HG03575 (cell line): ENCODE data around the gene KCNK3.
"Not testable (repeated sequence)": the region's sequence is repeated elsewhere in the genome, so short reads cannot be mapped to it uniquely, and the experiment has no call there.

ENCODE experiments used
- ATAC-seq: cut with Tn5 transposase; IDR thresholded peaks from one replicate; pipeline ENCODE4 v1.9.1; 2021; ENCODE audit not compliant: unreplicated experiment, insufficient number of reproducible peaks, low FRiP score; ENCODE audit errors: extremely low read depth

Gene KCNK3

DNA sequence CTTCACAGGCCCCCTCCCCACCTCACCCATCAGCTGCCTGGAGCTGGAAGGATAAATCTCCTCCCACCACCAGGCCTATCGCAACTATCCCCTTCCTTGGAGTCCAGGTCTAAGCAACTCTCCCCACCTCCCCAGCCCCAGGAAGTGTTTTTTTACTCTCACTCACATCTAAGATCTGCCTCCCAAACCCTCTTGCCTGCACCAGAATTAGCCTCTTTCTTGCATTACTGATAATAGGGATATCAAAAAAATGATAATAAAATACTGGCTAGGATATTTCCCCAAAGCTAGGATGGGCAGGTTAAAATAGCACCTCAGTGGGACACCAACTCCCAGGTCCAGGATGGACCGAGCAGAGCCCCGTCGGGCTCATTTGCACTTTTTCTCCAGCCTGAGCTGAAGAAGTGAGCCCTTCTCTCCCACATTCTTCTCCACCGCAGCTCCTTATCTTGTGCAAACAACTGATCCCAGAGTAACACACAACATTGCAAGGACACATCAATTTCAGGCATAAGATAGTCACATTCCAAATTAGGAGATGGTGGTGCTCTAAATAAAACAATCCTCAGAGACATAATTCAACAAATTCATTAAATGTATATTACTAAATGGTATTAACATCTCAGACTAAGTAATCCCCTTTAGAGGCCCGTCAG lies 33.7 kb upstream of the KCNK3 start:
- ATAC-seq: no peak

DNA sequence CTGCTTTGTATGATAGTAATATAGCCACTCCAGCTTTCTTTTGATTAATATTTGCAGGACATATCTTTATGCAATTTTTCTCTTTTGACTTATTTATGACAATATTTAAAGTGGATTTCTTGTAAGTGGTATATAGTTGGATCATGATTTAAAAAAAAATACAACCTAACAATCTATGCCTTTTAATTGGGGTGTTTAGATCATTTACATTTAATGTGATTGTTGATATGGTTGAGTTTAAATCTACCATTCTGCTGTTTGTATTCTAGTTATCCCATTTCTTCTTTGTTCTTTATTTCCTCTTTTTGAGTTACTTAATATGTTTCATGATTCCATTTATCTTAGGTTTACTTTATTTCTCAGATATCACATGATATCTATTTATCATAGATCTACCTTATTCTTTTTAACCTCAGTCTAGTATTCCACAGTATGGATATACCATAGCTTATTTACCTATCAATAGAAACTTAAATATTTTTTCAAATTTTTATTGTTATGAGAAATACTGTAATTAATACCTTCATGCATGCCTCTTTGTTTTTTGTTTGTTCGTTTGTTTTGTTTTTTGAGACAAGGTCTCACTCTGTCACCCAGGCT lies 32.1 kb upstream of the KCNK3 start:
- ATAC-seq: no peak

DNA sequence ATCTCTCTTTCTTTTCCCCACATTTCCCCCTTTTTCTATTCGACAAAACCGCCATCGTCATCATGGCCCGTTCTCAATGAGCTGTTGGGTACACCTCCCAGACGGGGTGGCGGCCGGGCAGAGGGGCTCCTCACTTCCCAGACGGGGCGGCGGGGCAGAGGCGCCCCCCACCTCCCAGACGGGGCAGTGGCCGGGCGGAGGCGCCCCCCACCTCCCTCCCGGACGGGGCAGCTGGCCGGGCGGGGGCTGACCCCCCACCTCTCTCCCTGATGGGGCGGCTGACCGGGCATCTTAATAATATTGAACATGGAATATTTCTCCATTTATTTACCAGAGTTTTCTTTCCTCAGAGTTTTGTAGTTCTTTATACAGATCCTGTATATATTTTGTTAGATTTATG lies 27.2 kb upstream of the KCNK3 start:
- not testable (repeated sequence) for ATAC-seq

DNA sequence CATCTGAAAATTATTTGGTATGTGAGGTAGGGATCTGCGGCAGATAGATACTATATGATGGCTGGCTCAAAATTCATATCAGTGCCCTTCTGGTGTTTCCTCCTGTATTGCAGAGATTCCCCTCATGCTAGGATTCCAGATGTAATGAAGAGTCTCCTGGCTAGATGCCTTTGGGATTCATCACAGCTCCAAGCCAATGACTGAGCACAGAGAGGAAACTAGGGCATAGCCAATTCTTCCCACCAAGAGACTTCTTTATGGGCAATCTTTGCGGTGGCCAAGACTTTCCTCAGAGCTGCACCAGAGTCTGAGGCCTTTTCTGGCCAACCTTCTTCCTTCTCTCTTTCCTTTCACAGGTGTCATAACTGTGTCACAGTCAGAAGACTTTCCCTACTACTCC lies 25.9 kb upstream of the KCNK3 start:
- ATAC-seq: no peak

DNA sequence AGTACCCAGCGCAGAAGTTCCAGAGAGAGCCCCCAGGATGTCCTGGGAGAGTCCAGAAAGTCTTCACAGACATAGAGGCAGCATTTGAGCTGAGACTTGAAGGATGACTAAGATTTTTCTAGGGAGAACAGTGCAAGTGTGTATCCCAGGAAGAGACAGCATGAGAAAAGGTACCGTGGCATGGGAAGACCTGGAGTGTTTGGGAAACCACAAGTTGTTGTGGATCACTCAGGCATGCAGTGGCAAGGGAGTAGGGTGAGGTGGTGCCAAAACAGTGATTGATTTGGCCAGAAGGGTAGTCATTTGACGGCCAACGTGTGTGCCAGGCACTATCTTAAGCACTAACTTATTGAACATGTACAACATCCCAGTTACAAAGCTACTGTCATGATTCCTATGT lies 24.5 kb upstream of the KCNK3 start:
- ATAC-seq: no peak

DNA sequence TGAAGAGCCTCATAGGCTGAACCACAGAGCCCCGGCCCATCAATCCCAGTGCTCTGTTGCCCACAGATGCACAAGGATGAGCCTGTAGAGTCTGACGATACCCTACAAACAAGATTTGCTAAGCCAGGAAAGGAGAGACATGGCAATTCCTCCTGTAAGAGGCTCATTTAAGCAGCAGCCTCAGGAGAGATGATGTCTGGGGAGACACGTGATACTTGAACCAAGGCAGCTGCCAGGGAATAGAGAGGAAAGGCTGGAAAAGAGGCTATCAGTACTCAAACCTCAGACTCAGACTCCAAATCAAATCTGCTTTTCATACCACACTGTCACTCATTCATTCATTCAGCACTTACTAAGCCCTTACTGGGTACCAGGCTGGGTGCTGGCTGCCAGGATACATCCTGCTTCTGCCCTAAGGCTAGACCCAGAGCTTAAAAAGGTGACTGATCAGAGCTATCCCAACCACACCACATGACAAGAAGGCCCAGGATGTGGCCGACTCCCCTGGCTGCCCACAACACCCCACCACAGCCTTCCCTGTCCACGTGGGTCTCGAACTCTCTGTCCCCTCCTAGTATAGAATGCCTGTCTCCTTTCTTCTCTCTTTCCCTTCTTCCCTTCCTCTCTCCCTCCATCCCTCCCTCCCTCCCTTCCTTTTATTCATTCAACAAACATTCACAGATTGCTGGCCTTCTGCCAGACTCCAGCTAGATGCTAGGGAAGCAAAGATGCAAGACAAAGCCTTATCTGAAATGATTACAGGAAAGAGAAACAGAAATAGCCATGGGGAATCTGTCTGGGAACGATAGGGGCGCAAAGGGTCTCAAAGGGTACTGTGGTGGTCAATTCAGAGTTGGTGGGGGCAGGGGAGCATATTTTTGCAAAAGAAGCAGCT lies 23.4 kb upstream of the KCNK3 start:
- ATAC-seq: no peak

DNA sequence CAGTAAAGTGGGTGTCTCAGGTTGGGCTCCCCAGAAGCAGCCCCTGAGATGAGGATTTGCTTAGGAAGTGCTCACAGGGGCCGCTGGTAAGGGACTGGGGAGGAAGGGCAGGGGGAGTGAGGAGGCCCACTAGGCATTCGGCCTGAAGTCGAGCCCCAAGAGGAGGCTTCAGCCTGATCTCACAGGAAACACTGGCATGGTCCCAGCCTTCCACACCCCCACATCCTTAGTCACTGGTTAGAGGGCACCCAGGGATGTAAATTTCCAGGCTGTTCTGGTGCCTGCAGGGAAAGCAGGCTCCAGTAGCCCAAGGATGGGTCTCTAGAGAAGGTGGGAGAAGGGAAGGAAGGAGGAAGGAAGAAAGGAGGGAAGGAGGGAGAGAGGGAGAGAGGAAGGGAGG lies 22.4 kb upstream of the KCNK3 start:
- no peak for ATAC-seq

DNA sequence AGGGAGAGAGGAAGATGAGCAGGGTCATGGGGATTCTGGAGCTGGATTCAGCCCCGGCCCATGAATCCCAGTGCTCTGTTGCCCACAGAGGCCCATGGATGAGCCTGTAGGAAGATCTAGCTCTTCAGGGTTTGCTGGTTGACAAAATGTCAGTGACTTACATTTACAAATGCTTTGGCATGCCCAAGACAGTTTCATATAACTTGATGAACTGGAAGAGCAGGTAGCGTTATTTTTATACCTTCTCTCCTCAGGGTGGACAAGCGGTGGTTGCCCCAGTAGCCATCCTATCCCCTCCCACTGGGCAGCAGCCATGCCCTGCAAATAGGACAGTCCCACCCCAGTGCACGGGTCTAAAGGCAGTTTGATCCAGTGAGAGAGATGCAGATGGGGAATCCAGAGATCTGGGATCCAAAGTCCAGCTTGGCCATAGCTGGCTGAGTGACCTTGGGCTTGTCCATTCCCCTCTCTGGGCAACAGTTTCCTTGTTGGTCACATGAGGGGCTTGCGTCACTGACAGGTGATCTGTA lies 21.5 kb upstream of the KCNK3 start:
- ATAC-seq: no peak

DNA sequence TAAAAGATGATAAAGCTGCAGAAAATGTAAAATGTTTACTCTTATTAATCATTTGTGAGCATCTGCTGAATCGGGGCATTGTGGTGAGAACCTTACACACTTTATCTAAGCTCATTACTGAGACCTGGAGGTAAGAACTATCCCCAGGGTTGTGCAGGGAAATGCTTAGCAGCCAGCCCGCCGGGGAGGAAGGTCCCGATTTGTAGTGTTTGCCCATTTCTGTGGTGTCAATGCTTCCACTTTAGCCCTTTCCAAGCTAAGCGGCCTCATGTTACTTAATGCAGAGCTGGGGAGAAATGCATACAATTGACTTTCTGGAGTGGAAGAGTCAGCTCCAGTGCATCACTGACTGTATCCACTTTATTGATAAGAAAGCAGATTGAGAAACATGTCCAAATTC lies 20.8 kb upstream of the KCNK3 start:
- ATAC-seq: no peak

DNA sequence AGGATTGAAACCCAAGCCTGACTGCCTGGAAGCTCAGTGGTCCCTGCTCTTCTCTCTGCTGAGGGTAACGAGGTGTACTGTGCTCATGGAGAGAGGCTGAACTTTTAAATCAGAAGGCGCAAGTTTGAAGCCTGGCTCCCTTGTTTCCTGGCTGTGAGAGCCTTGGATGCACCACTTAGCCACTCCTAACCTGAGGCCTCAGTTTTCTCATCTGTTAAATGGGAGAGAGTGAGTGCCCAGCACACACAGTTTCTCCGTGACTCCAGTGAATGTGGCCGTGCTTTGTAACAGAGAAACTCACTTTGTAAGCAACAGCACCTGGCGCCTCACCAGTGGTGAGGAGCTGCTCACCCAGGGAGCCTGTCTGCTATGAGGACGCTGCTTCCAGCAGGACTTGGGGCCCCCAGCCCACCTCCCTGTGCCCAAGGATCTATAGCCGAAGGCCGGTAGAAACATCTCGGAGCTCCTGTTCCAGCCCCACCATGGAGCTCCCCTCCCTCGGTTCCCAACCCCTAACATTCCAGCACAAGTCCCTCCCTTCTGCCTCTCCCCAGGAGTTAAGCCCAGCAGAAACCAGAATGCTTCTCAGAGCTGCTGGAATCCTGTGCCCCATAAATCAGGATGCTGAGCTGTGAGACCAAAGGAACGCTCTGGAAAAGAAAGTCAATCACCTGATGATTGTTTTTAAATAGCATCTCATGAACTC lies 20.3 kb upstream of the KCNK3 start:
- no peak for ATAC-seq

DNA sequence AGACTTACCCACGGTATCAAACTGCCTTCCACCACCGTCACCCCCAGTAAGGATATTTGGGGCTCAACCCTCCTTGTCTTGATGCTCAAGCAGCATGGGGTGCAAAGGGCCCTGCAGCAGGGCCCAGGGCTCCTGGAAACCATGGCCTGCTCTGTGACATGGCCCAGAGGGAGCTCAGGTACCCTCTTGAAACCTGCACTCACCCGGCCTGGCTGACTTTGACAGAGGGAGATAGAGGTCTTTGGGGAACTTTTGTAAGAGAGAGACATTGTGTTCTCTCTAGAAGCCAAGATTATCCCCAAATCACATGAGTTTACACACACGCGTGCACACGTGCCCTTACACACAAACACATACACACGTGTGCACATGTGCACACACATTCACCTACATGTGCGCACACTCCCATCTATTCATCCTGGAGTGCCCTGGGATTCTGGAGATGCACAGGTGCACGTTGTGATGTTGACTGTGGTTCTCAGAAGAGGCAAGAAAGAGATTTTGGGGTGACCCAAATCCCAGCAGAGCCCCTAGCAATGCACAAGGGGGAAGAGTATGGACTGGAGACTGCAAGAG lies 19.6 kb upstream of the KCNK3 start:
- no peak for ATAC-seq

DNA sequence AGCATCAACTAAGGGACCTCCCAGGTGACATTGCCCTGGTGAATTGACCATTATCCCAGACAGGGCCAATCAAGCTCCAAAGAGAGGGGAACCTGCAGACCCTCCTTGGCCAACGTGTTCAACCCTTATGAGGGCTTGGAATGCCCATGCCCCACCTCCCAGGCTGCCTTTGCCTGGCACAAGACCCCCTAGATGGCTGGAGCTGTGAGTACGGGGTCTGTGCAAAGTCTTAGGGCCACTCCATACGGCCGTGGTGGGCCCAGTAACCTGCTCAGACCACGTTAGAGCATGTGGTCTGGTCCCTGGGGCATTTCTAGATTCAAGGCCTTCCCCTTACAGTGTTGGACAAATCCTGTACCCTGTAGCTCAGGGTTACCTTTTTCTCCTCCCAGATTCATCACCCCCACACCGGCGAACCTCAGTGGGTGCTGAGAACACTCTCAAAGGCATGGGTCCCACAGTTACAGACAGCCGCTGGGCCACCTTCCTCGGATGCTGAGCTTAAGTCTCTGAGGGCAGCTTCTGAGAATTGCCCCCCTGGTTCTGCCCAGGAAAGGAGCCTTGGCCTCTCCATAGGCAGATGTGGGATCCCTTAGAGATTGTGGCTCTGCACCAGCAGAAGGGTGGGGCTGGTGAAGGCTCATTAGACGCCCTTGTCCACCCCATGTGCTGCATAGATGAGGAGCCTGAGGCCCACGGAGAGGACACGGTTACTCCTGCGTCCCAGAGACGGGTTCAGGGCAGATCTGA lies 18.3 kb upstream of the KCNK3 start:
- ATAC-seq: no peak

DNA sequence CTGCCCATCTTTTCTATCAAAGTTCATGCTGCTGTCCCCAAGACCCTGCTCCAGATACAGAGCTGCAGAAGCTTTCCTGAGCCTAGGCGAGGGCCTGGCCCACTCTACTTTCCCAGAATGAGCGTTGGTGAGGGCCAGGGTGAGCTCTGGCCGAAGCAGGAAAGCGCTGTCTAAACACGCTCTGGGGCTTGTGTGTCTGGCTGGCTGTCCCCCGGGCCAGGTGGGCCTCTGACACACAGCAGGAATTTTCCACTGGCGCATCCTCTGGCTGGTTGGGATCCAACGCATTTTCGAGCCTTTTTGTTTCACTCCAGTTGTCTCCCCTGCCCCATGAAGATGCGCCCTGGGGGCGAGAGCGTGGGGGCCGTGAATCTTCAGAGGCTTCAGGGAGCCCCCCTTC lies 17.8 kb upstream of the KCNK3 start:
- no peak for ATAC-seq

DNA sequence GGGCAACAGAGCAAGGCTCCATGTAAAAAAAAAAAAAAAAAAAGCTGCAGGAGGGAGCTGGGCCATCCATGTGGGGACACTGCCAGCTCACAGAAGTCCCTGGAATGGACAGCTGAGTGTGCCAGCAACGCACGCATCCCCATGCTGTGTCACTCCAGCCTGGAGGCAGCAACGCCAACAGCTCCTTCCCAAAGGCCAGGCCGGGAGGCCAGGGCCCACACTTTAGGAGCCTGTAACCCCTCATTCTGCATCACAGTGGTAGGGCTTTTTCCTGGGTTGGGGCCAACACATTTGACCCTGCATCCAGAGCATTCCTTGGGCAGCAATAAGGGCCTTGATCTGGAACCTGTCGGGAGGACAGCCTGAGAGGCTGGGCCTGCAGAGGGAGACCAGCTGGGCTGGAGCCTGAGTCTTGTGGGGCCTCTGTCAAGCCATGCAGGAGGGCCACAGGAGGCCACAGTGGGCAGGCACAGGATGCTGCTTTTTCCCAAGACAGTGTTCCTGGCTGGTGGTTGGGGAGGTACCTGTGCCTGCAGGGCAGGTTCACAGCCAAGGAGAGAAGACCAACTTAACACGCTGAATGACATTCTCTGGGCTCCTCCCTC lies 16.8 kb upstream of the KCNK3 start:
- ATAC-seq: no peak

DNA sequence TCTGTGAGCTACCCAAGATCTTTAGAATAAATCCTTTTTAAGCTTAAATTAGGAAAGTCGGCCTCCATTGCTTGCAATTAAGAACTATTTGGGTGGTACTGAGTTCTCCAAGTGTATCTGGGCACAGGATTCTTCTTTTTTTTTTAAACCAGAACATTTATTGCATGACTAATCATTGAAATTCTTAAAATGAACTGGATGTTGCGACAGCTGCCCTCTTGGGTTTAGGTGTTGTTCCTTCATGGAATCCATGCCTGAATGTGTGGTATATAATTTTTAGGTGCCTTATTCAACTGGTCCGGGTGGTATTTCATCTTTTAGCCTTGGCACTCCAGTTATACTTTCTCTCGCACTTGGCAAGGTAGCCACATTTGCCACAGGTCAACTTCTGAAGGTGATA lies 14.5 kb upstream of the KCNK3 start:
- ATAC-seq: no peak

DNA sequence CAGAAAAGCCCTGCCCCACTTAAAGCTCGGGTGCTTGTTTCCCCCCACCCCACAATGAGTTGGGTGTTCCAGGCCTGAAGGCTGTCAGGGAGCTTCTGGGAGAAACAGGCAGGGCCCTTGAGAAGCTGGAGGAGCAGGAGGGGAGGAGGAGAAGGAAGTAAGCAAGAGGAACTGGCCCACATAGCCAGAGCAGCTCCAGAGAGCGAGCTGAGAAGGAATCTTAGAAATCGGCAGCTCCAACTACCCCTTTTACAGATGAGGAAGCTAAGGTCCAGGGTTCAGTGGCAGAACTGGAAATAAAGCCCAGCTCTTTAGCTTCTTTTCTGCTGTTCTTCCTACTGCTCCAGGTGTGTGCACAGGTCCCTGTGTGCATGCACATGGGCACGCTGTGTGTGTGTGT lies 12.7 kb upstream of the KCNK3 start:
- ATAC-seq: no peak

DNA sequence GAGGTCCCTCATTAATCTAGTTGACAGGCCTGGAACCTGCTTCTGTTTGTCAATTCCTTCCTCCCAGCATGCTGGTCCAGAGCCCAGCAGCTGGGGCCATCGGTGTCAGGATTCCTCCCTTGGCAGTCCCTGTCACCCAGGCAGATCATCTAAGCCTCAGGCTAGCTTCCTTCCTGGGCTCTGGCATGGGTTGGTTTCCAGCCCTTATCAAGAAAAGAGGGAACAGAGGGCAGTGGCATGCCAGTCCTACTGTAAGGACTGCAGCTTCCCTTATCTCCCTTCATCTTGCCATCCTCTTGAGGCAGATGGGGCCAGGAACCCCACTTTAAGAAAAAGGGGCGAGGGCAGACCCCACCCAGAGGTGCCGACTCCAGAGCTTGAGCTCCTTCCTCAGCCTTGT lies 10.9 kb upstream of the KCNK3 start:
- ATAC-seq: no peak

DNA sequence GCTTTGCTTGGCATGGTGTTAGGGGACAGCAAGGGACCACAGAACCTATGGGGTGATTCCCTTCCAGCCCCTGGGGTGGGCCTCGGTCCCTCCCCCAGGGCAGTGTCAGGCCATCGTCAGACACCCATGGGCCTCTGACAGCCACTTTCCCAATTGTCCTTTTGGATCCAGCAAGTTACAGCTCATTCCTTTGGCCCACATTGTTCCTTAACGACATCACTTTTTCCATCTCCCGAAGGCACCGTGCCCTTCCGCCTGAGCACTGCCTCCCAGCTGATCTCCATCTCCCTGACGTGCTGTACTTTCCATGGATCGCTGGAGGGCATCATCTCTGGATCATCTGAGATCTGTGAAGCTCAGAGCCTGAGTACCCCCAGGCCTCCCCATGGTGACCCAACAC lies 10.4 kb upstream of the KCNK3 start:
- ATAC-seq: no peak
